SK-N-SH (cell line): ENCODE measurements around the gene MYO18B. TPM values are rescaled to one million over a fixed set of nuclear protein-coding genes. Genes with fewer than 3 reads are reported as not detected.

Experiments
- CTCF ChIA-PET: fragments of 300-600, 350-600 bp; formaldehyde crosslinking; extraction: SDS; loops from one replicate; lab custom pipeline; 2021; lab: Yijun Ruan, JAX
- POLR2A ChIA-PET: fragments of 350-600 bp; sonication (Branson Sonifier 250); formaldehyde crosslinking; extraction: SDS; loops from one replicate; lab custom pipeline; 2020; ENCODE audit warnings: antibody characterized with exemption, inconsistent platforms; lab: Yijun Ruan, JAX
- DNase-seq: peaks from one replicate; pipeline ENCODE4 v3.0.0; 2012
- H2AFZ ChIP-seq: fragments of 200-600 bp; sonication (generic); 2 replicates; pipeline ENCODE4 v1.8.1; 2016; ENCODE audit warnings: antibody characterized with exemption, mild to moderate bottlenecking, low read depth
- H3F3A ChIP-seq: fragments of 200-600 bp; sonication (generic); replicated peaks from 2 replicates; pipeline ENCODE3; 2016; ENCODE audit warnings: antibody characterized with exemption, mild to moderate bottlenecking; ENCODE audit not compliant: insufficient read depth
- H3K27ac ChIP-seq, 2 experiments: fragments of 200-500 bp in 1 of 2; fragments of 200-600 bp in 1 of 2; sonication (Bioruptor generic) in 1 of 2; sonication (generic), shearing (Covaris generic) in 1 of 2; 2 replicates each; pipeline versions ENCODE4 v1.5.1 to v1.6.1; 2014 to 2016; ENCODE audit warnings: low read depth in 2 of 2, inconsistent platforms in 1 of 2, low read length in 1 of 2, mild to moderate bottlenecking in 1 of 2, mixed read lengths in 1 of 2
- H3K27me3 ChIP-seq: fragments of 200-600 bp; sonication (generic), shearing (Covaris generic); 2 replicates; pipeline ENCODE4 v1.6.1; 2016; ENCODE audit warnings: mixed run types; ENCODE audit not compliant: insufficient read depth
- H3K36me3 ChIP-seq, 2 experiments: fragments of 200-500 bp in 1 of 2; fragments of 200-600 bp in 1 of 2; sonication (Bioruptor generic) in 1 of 2; sonication (generic) in 1 of 2; replicated peaks in 1 of 2; 2 replicates each; pipeline versions ENCODE3 to v1.5.1; 2014 to 2016; ENCODE audit warnings: low read length in 1 of 2, mild to moderate bottlenecking in 1 of 2; ENCODE audit not compliant: insufficient read depth in 2 of 2, control insufficient read depth in 1 of 2
- H3K4me1 ChIP-seq, 2 experiments: fragments of 200-500 bp in 1 of 2; fragments of 200-600 bp in 1 of 2; sonication (Bioruptor generic) in 1 of 2; sonication (generic), shearing (Covaris generic) in 1 of 2; 2 replicates each; pipeline versions ENCODE4 v1.5.1 to v1.6.1; 2014 to 2016; ENCODE audit warnings: low read depth in 1 of 2, low read length in 1 of 2, mixed run types in 1 of 2; ENCODE audit not compliant: insufficient read depth in 2 of 2, control insufficient read depth in 1 of 2
- H3K4me2 ChIP-seq: fragments of 200-600 bp; sonication (generic), shearing (Covaris generic); 2 replicates; pipeline ENCODE4 v1.6.1; 2017; ENCODE audit warnings: mixed run types
- H3K4me3 ChIP-seq, 2 experiments: fragments of 200-500 bp in 1 of 2; fragments of 200-600 bp in 1 of 2; sonication (Bioruptor generic) in 1 of 2; sonication (generic), shearing (Covaris generic) in 1 of 2; 2 replicates each; pipeline versions ENCODE4 v1.5.1 to v1.8.1; 2014 to 2016; ENCODE audit warnings: low read depth in 2 of 2, inconsistent platforms in 1 of 2, low read length in 1 of 2, mild to moderate bottlenecking in 1 of 2, mixed read lengths in 1 of 2, moderate library complexity in 1 of 2
- H3K79me2 ChIP-seq: fragments of 200-600 bp; sonication (generic); 2 replicates; pipeline ENCODE4 v1.8.1; 2017; ENCODE audit warnings: mild to moderate bottlenecking; ENCODE audit not compliant: insufficient read depth
- H3K9ac ChIP-seq: fragments of 200-600 bp; sonication (generic); 2 replicates; pipeline ENCODE4 v1.6.1; 2017; ENCODE audit warnings: mixed run types
- H3K9me2 ChIP-seq: fragments of 200-600 bp; sonication (generic); 2 replicates; pipeline ENCODE4 v1.6.1; 2017; ENCODE audit warnings: mixed run types
- H3K9me3 ChIP-seq: fragments of 200-600 bp; sonication (generic); 2 replicates; pipeline ENCODE4 v1.6.1; 2017; ENCODE audit warnings: mixed run types, mild to moderate bottlenecking, moderate library complexity
- H4K20me1 ChIP-seq: fragments of 200-600 bp; sonication (generic); 2 replicates; pipeline ENCODE4 v1.6.1; 2017; ENCODE audit warnings: mild to moderate bottlenecking, mixed run types; ENCODE audit not compliant: insufficient read depth
- EZH2phosphoT487 ChIP-seq: fragments of 200-600 bp; sonication (generic); IDR thresholded peaks from 2 replicates; pipeline ENCODE4 v1.6.1; 2017; ENCODE audit warnings: low read depth, mixed run types, mild to moderate bottlenecking, antibody characterized with exemption, moderate library complexity, borderline replicate concordance
- FOSL2 ChIP-seq: IDR thresholded peaks from 2 replicates; pipeline ENCODE4 v1.4.0; 2012; ENCODE audit warnings: low read depth, mild to moderate bottlenecking, moderate library complexity, borderline replicate concordance
- FOXJ3 ChIP-seq: sonication (generic); formaldehyde crosslinking; IDR thresholded peaks from 2 replicates; pipeline ENCODE4 v1.5.1; 2020; ENCODE audit warnings: mild to moderate bottlenecking, missing genetic modification reagents
- GABPA ChIP-seq: IDR thresholded peaks from 2 replicates; pipeline ENCODE4 v1.4.0; 2012; ENCODE audit warnings: low read depth, mild to moderate bottlenecking
- IRF3 ChIP-seq: fragments of 150-350 bp; IDR thresholded peaks from 2 replicates; pipeline ENCODE4 v1.6.1; 2016; ENCODE audit warnings: mild to moderate bottlenecking, low read depth, low read length
- JUND ChIP-seq: IDR thresholded peaks from 2 replicates; pipeline ENCODE4 v1.4.0; 2012
- MAX ChIP-seq: IDR thresholded peaks from 2 replicates; pipeline ENCODE4 v1.4.0; 2012; ENCODE audit warnings: low read depth
- MEF2A ChIP-seq: IDR thresholded peaks from 2 replicates; pipeline ENCODE4 v1.4.0; 2012; ENCODE audit warnings: low read depth, borderline replicate concordance
- MXI1 ChIP-seq: IDR thresholded peaks from 2 replicates; pipeline ENCODE4 v1.6.1; 2012; ENCODE audit warnings: mild to moderate bottlenecking, low read depth, low read length, improper control_type of control experiment
- NFIC ChIP-seq: IDR thresholded peaks from 2 replicates; pipeline ENCODE4 v1.4.0; 2012; ENCODE audit warnings: borderline replicate concordance
- NRF1 ChIP-seq: IDR thresholded peaks from 2 replicates; pipeline ENCODE4 v1.6.1; 2012; ENCODE audit warnings: low read depth, mild to moderate bottlenecking, low read length
- POLR2AphosphoS5 ChIP-seq: IDR thresholded peaks from 2 replicates; pipeline ENCODE4 v1.6.1; 2012; ENCODE audit warnings: low read depth, low read length
- RAD21 ChIP-seq: IDR thresholded peaks from 2 replicates; pipeline ENCODE4 v1.6.1; 2012; ENCODE audit warnings: mild to moderate bottlenecking, low read length
- REST ChIP-seq: IDR thresholded peaks from 2 replicates; pipeline ENCODE4 v1.6.1; 2012; ENCODE audit warnings: mild to moderate bottlenecking, low read depth, low read length, moderate library complexity
- RXRA ChIP-seq: IDR thresholded peaks from 2 replicates; pipeline ENCODE4 v1.4.0; 2012; ENCODE audit warnings: low read depth, mild to moderate bottlenecking, borderline replicate concordance
- SMC3 ChIP-seq: IDR thresholded peaks from 2 replicates; pipeline ENCODE4 v1.6.1; 2012; ENCODE audit warnings: low read depth, low read length, improper control_type of control experiment
- TAF1 ChIP-seq: IDR thresholded peaks from 2 replicates; pipeline ENCODE4 v1.6.1; 2012; ENCODE audit warnings: low read depth, mild to moderate bottlenecking, low read length, moderate library complexity, borderline replicate concordance
- TEAD4 ChIP-seq: IDR thresholded peaks from 2 replicates; pipeline ENCODE4 v1.4.0; 2012; ENCODE audit warnings: mild to moderate bottlenecking, borderline replicate concordance; ENCODE audit not compliant: insufficient read depth
- USF1 ChIP-seq: IDR thresholded peaks from 2 replicates; pipeline ENCODE4 v1.4.0; 2012; ENCODE audit warnings: low read depth, borderline replicate concordance
- USF2 ChIP-seq: fragments of 150-350 bp; IDR thresholded peaks from 2 replicates; pipeline ENCODE4 v1.6.1; 2017; ENCODE audit warnings: antibody characterized with exemption, low read length, low read depth, borderline replicate concordance
- WGBS: methylation state at CpG from one replicate; pipeline ENCODE4 v1.1.6; 2017; ENCODE audit warnings: low lambda C conversion rate; 5-methylcytosine and 5-hydroxymethylcytosine counted together
- polyA plus RNA-seq, 3 experiments: library from polyadenylated mRNA; depleted of rRNA; stranded (reverse); fragments of >200 nt; gene quantifications; 2 replicates each; pipeline ENCODE4 v1.2.3, GENCODE V29; 2012

MYO18B gene
- polyA plus RNA-seq, 1 of the 3 experiments (the other 2 are of a cell fraction) = 0.05 TPM

GRCh38 chr22:25940479-25940878 is 198.5 kb downstream of the MYO18B start:
- Histone ChIP-seq H2AFZ (no peak overlapping the region), H4K20me1 (no peaks in the 10 kb centered on the region), H3K36me3 (no peaks in the 10 kb centered on the region), H3K9me2 (no peaks in the 10 kb centered on the region), H3K4me1 (peaks cover 0 to 14% of the 10 kb centered on the region in 2 experiments; a peak in 1 of 4 replicates), H3K27ac (no peak overlapping the region), H3K9ac (no peak overlapping the region), H3F3A (no peaks in the 10 kb centered on the region), H3K4me3 (no peak overlapping the region), H3K79me2 (no peaks in the 10 kb centered on the region), H3K9me3 (no peaks in the 10 kb centered on the region), H3K4me2 (no peak overlapping the region), H3K27me3 (no peaks in the 10 kb centered on the region)
- ChIA-PET CTCF (interaction anchor here (1.0 to 1.2 kb wide), 2 partner anchors 13 to 149 kb away, joined by 3 read pairs; no protein-coding TSS in a partner anchor), POLR2A (no interaction called here)
- no peak for DNase-seq
- WGBS = 49% methylated on average over 2 of the region's 2 CpGs
- no peak for TF ChIP-seq MEF2A
- TF ChIP-seq USF1 = no peak
- no peak for TF ChIP-seq RAD21
- no peak for TF ChIP-seq GABPA
- TF ChIP-seq SMC3 = no peak
- no peak for TF ChIP-seq TAF1
- TF ChIP-seq RXRA = no peak
- TF ChIP-seq MAX = no peak
- no peak for TF ChIP-seq MXI1
- no peak for TF ChIP-seq TEAD4
- no peak for TF ChIP-seq IRF3
- TF ChIP-seq NRF1 = no peak
- no peak for TF ChIP-seq EZH2phosphoT487
- no peak for TF ChIP-seq REST
- no peak for TF ChIP-seq USF2
- TF ChIP-seq FOSL2 = no peak
- no peak for TF ChIP-seq NFIC
- no peak for TF ChIP-seq FOXJ3 (CRISPR knock-in tag)
- no peak for TF ChIP-seq JUND
- no peak for TF ChIP-seq POLR2AphosphoS5
